Tibial nerve (tissue), 4 donors: ENCODE data around the gene YARS1. TPM values are rescaled to one million over a fixed set of nuclear protein-coding genes. Genes with fewer than 3 reads are reported as not detected.

Source experiments
- DNase-seq, 2 donors: peaks; one replicate each; pipeline ENCODE4 v3.0.0-alpha.2; 2019; ENCODE audit warnings: low spot score in 2 of 2
- H3K27ac ChIP-seq, 4 donors: fragments of 200-600 bp; sonication (generic) in 3 of 4; one replicate each; pipeline ENCODE4 v1.5.1; 2017 to 2019; ENCODE audit warnings: mild to moderate bottlenecking in 1 of 4
- H3K27me3 ChIP-seq, 2 donors: fragments of 200-600 bp; sonication (generic) in 1 of 2; one replicate each; pipeline versions ENCODE4 v1.5.1 to v1.6.0; 2017 to 2019
- H3K36me3 ChIP-seq, 3 donors: fragments of 200-600 bp; sonication (generic); one replicate each; pipeline ENCODE4 v1.5.1; 2018 to 2019
- H3K4me1 ChIP-seq, 4 donors: fragments of 200-600 bp; sonication (generic) in 3 of 4; one replicate each; pipeline ENCODE4 v1.5.1; 2017 to 2019
- H3K4me3 ChIP-seq, 4 donors: fragments of 200-600 bp; sonication (generic) in 3 of 4; one replicate each; pipeline ENCODE4 v1.5.1; 2017 to 2019; ENCODE audit warnings: mild to moderate bottlenecking in 1 of 4, moderate library complexity in 1 of 4
- H3K9me3 ChIP-seq, 4 donors: fragments of 200-600 bp; sonication (generic) in 3 of 4; one replicate each; pipeline ENCODE4 v1.5.1; 2017 to 2019
- CTCF ChIP-seq, 5 experiments: fragments of 200-600 bp in 3 of 5; fragments of 450-650 bp in 2 of 5; sonication (generic) in 3 of 5; IDR thresholded peaks; one replicate each; pipeline ENCODE4 v1.5.1; 2016 to 2019; ENCODE audit warnings: antibody characterized with exemption in 5 of 5, mild to moderate bottlenecking in 3 of 5, moderate library complexity in 2 of 5
- EP300 ChIP-seq, 2 donors: sonication (generic); formaldehyde crosslinking; IDR thresholded peaks; one replicate each; pipeline ENCODE4 v1.6.1; 2017; ENCODE audit warnings: antibody characterized with exemption in 2 of 2, mild to moderate bottlenecking in 1 of 2
- POLR2A ChIP-seq, 2 donors: fragments of 450-650 bp; IDR thresholded peaks; one replicate each; pipeline ENCODE4 v1.6.1; 2017; ENCODE audit warnings: antibody characterized with exemption in 2 of 2, mild to moderate bottlenecking in 2 of 2, moderate library complexity in 2 of 2
- WGBS, 2 donors: methylation state at CpG; one replicate each; pipeline ENCODE4 v1.1.5; 2018; 5-methylcytosine and 5-hydroxymethylcytosine counted together
- total RNA-seq, 4 donors: library from RNA; depleted of rRNA; stranded (reverse); fragments of >200 nt; gene quantifications; one replicate each; pipeline ENCODE4 v1.1.0, GENCODE V29; 2016

YARS1 gene
- total RNA-seq, 4 donors from 2014 or later = 29.0 to 80.7 (median 50.2) TPM

GRCh38 chr1:32759997-32760623 lies 57.0 kb downstream of the YARS1 start:
- H3K27me3 ChIP-seq = no peaks in the 10 kb centered on the region
- DNase-seq = no peak
- H3K27ac ChIP-seq = peak overlapping the region; percentile 3 to 78 (median 63)
- TF ChIP-seq EP300 (IDR thresholded peaks at IDR 0.05) = no peak
- no peak for TF ChIP-seq CTCF (IDR thresholded peaks at IDR 0.05)
- TF ChIP-seq POLR2A (IDR thresholded peaks at IDR 0.05) = no peak
- peaks cover 0 to 42% (median 6%) of the 10 kb centered on the region in 4 donors for H3K4me1 ChIP-seq
- no peak overlapping the region for H3K4me3 ChIP-seq
- H3K9me3 ChIP-seq = no peaks in the 10 kb centered on the region
- 79 to 80% methylated on average over 13 to 14 of the region's 14 CpGs for WGBS, 2 donors
- no peaks in the 10 kb centered on the region for H3K36me3 ChIP-seq

DNA sequence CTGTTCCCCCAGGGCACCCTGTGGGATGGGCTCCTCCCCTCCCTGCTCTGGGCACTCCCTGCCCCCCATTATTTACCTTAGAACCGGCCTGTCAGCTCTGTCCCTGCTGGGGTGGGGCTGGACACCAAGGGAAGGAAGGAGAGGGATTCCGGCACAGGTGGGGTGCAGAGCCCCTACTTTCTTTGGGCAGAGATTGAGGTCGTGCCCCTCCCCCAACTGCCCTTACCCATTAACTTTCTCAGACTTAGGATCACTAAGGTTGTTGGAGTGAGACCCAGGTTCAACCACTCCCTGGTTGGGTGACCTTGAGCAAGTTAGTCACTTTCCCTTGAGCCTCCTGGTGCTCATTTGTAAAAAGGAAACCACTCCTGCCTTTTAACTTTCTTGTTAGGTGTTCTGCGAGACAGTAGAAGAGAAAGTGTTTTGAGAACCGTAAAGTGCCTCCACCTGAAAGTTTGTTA lies 57.6 kb downstream of the YARS1 start:
- WGBS, 2 donors = 51 to 66% methylated on average over 4 to 5 of the region's 5 CpGs
- H3K9me3 ChIP-seq = no peaks in the 10 kb centered on the region
- H3K4me3 ChIP-seq = no peak overlapping the region
- peaks cover 0 to 44% (median 9%) of the 10 kb centered on the region in 4 donors for H3K4me1 ChIP-seq
- peak overlapping the region; percentile 3 to 78 (median 63) for H3K27ac ChIP-seq
- DNase-seq = no peak
- TF ChIP-seq EP300 (IDR thresholded peaks at IDR 0.05) = no peak
- no peak for TF ChIP-seq CTCF (IDR thresholded peaks at IDR 0.05)
- no peak for TF ChIP-seq POLR2A (IDR thresholded peaks at IDR 0.05)
- H3K27me3 ChIP-seq = no peaks in the 10 kb centered on the region
- no peaks in the 10 kb centered on the region for H3K36me3 ChIP-seq

GRCh38 chr1:32758795-32759430 lies 58.2 kb downstream of the YARS1 start:
- Histone ChIP-seq H3K27me3 (no peaks in the 10 kb centered on the region), H3K4me3 (no peak overlapping the region), H3K9me3 (no peaks in the 10 kb centered on the region), H3K4me1 (peaks cover 0 to 51% (median 14%) of the 10 kb centered on the region in 4 donors), H3K27ac (peak overlapping the region in 3 of 4 donors; percentile 69 to 78 (median 72)), H3K36me3 (no peaks in the 10 kb centered on the region)
- TF ChIP-seq POLR2A (IDR thresholded peaks at IDR 0.05) (no peak), CTCF (IDR thresholded peaks at IDR 0.05) (no peak), EP300 (IDR thresholded peaks at IDR 0.05) (no peak)
- WGBS, 2 donors = 68 to 89% methylated on average over 1 of the region's 1 CpG
- DNase-seq = no peak

DNA sequence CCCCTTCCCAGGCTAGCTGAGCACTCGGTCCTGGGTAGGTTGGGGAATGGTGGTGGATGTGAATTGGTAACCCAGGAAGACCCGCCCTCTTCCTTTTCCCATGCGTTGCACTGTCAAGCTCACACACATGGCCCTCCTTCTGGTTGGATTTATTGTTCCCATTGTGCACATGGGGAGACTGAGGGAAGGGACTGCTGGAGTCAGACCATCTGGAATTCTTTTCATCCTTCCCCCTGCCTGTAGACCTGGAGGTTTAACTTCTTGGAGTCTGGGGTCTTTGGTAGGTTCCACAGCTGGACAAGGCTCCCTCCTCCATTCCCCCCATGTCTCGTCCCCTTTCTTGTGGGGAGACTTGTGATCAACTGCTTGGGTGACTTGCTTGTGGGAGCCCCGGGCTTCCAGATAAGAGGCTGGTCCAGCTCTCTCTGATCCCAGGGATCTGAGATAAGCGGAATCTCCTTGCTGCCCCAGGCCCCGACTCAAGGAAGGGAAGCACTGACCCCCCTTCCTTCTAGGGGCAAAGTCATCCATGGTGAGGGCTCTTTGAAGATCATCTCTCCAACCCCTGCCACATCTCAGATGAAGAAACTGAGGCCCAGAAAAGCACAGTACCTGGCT lies 58.9 kb downstream of the YARS1 start:
- Histone ChIP-seq H3K9me3 (no peaks in the 10 kb centered on the region), H3K27me3 (no peaks in the 10 kb centered on the region), H3K27ac (peak overlapping the region in 2 of 4 donors; percentile 16 to 78), H3K4me3 (no peak overlapping the region), H3K36me3 (no peaks in the 10 kb centered on the region), H3K4me1 (peaks cover 0 to 56% (median 16%) of the 10 kb centered on the region in 4 donors)
- 71 to 73% methylated on average over 7 of the region's 7 CpGs for WGBS, 2 donors
- DNase-seq = no peak
- TF ChIP-seq POLR2A (IDR thresholded peaks at IDR 0.05) (no peak), CTCF (IDR thresholded peaks at IDR 0.05) (no peak), EP300 (IDR thresholded peaks at IDR 0.05) (no peak)
